ENCODE results near the gene NBEAL1. TPM values are rescaled to one million over a fixed set of nuclear protein-coding genes. Genes with fewer than 3 reads are reported as not detected.
"Not testable (repeated sequence)": the region's sequence is repeated elsewhere in the genome, so short reads cannot be mapped to it uniquely, and the experiment has no call there.

NBEAL1 gene
- total RNA-seq, 1 donor from 2014 or later = 71.7 TPM

DNA sequence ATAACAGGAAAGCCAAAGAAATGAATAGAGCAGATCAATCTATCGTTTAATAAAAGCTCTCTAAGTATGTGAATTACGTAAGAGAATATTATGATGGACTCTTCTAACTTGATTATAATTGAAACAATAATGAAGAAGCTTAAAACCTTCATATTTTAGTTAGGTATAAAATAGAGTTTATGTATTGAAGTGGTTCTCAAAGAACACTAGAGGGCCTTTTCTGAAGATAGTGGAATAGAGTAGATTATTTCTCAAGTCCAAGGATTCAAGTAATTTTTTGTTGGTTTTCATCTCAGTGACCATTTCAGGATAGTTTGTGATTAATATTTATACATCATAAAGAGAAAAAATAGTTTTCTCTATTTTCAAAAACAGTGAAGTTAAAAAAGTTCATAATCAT is 97.7 kb downstream of the NBEAL1 start:
- DNase-seq (ENCODE audit: low spot score) = no peak

- not testable (repeated sequence) for DNase-seq (ENCODE audit: low spot score)
Measured at GRCh38 chr2:203115201-203115700, 100.6 kb downstream of the NBEAL1 start.

- no peak for DNase-seq (ENCODE audit: low spot score)
Measured at GRCh38 chr2:203122317-203122986, 107.8 kb downstream of the NBEAL1 start.

- no peak for DNase-seq (ENCODE audit: low spot score)
Measured at GRCh38 chr2:203126996-203127395, 112.3 kb downstream of the NBEAL1 start.

DNA sequence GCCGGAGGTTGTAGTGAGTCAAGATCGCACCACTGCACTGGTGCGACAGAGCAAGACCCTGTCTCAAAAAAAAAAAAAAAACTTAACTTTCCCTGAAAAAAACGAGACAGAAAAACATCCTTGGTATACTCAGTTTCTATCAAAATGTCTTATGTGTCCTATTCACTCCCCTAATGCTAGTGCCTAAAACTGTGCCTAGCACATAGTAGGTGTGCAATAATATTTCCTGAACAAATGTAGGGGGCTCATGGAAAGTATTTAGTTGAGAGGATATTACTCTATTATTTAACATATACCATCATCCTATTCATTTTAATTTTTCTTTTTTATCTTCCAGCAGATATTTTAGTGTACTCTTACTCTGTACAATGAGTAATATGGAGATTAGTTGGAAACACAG is 120.4 kb downstream of the NBEAL1 start:
- DNase-seq (ENCODE audit: low spot score) = no peak

- no peak for DNase-seq (ENCODE audit: low spot score)
Measured at GRCh38 chr2:203143391-203143790, 128.7 kb downstream of the NBEAL1 start.

- DNase-seq (ENCODE audit: low spot score) = no peak
Measured at GRCh38 chr2:203149194-203149593, 134.5 kb downstream of the NBEAL1 start.

- DNase-seq (ENCODE audit: low spot score) = no peak
Measured at GRCh38 chr2:203155406-203155805, 140.7 kb downstream of the NBEAL1 start.

DNA sequence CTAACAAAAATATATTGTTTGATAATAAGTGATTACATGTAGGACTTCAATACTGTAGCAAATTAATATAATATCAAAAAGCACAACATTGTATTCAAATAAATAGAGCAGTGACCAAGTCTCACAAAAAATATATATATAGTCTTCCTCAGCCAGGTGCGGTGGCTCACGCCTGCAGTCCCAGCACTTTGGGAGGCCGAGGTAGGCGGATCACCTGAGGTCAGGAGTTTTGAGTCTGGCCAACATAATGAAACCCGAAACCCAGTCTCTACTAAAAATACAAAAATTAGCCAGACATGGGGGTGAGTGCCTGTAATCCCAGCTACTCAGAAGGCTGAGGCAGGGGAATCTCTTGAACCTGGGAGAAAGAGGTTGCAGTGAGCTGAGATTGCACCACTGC is 148.0 kb downstream of the NBEAL1 start:
- DNase-seq (ENCODE audit: low spot score) = not testable (repeated sequence)

DNA sequence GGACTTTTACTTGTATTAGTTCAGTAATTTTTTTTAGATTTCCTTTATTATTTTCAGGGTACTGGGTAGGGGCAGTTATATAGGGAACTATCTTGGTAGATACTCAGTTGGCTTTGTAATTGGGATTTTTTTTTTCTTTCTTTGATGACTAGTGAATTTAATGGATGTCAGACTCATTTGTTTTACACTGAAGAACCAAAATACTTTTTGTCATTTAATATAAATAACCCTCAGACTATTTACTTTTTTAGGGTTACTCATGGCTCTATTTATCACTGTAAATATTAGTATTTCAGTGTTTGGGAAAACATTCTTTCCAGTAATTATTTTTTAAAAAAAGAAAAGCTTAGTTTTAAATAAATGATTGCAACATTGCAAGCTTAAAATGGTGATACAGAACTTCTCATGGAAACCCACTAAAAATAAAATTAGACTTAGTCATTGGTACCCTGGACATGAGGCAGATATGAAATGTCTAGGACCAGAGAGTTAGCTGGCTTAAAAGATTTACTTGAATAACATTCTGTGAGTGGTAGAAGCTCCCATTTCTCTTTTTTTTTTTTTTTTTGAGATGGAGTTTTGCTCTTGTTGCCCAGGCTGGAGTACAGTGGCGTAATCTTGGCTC is 149.7 kb downstream of the NBEAL1 start:
- DNase-seq (ENCODE audit: low spot score) = no peak

DNA sequence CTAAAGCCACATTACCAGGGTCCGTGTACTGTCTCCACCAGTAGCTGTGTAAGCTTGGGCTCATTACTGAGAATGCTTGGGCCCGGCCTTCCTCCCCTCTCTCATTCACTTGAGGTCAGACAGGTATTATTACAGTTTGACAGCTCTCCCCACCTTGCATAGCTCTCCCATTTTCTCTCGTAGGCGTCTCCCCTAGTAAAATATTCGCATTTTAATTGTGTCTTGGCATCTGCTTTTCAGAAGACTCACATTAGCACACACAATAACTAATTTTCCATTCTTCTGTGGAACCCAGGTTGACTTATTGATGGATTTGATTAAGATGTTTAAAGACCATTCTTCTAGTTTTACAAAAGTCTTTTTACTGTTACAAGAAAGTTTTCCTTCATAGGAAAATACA is 153.1 kb downstream of the NBEAL1 start:
- DNase-seq (ENCODE audit: low spot score) = no peak

DNA sequence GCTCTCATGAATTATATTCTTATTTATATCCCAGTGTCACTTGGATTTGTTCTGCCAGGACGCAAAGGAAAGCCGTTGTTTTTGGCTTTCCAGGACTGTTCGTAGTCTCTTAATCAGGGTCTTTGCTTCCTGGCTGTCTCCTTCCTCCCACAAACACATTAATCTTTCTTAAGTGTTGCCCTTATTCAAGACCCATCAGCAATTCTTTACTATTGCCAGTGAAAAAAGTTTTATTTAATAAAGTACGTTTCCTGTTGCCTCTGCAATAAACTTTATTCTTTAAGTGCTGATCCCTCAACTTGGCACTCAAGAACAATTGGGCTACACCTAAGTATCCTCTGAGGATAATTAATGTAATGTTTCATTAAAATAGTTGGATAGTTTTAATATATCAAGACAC is 155.8 kb downstream of the NBEAL1 start:
- no peak for DNase-seq (ENCODE audit: low spot score)

DNA sequence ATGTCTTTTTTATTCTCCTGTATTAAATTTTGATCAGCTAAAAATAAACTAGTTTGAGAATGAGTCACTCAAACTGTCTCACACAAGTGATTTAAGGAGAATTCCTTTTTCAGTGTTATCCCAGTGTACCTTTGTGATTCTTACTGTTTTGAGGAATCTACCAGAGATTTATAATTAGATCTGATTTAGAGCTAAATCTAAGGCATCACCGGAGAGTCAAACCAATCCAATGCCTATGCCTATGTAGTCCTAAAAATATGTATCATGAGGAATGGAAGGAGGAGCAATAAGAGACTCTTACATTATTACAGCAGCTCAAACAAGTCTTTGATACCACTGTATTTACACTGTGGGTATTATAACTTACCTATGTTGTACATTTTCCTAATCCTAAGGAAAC is 160.7 kb downstream of the NBEAL1 start:
- DNase-seq (ENCODE audit: low spot score) = no peak

DNA sequence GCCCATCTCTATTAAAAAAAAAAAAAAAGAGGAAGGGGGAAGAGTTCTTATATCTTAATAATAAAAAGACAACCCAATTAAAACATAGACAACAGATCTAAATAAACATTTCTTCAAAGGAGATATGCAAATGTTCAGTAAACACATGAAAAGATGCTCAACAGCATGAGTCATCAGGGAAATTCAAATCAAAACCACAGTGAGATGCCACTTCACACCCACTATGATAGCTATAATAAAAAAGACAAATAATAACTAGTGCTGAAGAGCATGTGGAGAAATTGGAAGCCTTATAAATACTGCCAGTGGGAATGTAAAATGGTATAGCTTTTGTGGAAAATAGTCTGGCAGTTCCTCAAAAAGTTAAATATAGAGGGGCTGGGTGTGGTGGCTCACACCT is 162.7 kb downstream of the NBEAL1 start:
- no peak for DNase-seq (ENCODE audit: low spot score)

- DNase-seq (ENCODE audit: low spot score) = no peak
Measured at GRCh38 chr2:203185864-203186263, 171.2 kb downstream of the NBEAL1 start.

GRCh38 chr2:203190547-203190946 is 175.9 kb downstream of the NBEAL1 start:
- not testable (repeated sequence) for DNase-seq (ENCODE audit: low spot score)

DNA sequence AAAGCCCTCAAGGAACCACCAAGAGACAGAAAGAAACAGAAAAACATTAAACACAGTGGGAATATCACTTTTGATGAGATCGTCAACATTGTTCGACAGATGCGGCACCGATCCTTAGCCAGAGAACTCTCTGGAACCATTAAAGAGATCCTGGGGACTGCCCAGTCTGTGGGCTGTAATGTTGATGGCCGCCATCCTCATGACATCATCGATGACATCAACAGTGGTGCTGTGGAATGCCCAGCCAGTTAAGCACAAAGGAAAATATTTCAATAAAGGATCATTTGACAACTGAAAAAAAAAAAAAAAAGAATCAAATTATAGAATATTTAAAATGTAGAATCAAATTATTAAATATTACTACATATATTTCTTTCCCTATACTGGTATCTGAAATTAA is 176.4 kb downstream of the NBEAL1 start:
- DNase-seq (ENCODE audit: low spot score) = not testable (repeated sequence)

GRCh38 chr2:203191961-203192360 is 177.3 kb downstream of the NBEAL1 start:
- no peak for DNase-seq (ENCODE audit: low spot score)

DNA sequence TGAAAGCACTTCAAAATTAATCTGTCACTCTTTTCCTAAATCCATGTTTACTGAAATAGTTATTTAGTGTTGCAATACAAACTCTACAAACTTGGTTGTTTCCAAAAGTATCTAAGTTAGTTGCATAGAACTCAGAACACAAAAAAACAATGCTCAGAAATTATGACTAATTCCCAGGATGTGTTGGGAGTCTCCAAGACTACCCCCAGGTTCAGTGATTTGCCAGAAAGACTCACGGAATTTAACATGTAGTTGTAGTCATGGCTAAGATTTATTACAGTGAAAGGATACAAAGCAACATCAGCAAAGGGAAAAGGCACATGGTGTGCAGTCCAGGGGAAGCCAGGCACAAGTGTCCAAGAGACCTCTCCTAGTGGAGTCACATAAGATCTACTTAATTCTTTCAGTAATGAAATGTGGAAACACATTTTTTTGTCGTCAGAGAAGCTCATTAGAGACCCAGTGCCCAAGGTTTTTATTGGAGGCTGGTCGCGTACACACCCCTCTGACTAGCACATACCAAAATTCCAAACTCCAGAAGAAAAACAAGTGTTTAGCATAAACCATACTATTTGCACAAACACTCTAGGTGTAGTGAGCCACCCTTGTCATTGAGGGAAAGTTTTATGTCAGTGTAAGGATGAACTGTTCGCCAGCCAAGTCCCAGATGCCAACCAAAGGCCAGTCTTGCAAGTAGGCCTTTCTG is 180.8 kb downstream of the NBEAL1 start:
- DNase-seq (ENCODE audit: low spot score) = no peak

DNA sequence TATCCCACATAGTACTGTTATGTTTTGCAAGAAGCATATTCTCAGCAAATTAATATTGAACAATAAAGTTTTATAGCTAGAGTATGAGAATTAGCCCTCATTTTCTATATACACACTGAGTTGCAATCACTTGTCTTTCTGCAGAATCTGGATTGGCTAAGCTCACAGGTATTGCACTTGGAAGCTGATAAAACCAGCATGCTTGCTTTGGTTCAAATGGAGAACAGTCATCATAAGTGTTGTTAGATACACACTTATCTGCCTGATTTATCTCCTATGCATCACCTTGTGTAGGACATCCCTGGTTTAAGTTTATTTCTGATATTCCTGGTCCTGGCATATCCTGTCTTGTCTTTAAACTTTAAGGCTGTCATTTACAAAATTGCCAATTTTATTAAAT is 186.2 kb downstream of the NBEAL1 start:
- no peak for DNase-seq (ENCODE audit: low spot score)

- DNase-seq (ENCODE audit: low spot score) = no peak
Measured at GRCh38 chr2:203201426-203201825, 186.8 kb downstream of the NBEAL1 start.

GRCh38 chr2:203209538-203209937 is 194.9 kb downstream of the NBEAL1 start:
- no peak for DNase-seq (ENCODE audit: low spot score)
